Hippocampal formation (tissue), 2 donors: ENCODE measurements around the gene SCAPER.
"Not testable (repeated sequence)": the region's sequence is repeated elsewhere in the genome, so short reads cannot be mapped to it uniquely, and the experiment has no call there.

ENCODE experiments used
- DNase-seq, 2 donors: peaks; one replicate each; lab custom pipeline; 2025; lab: John Stamatoyannopoulos, UW

Gene SCAPER

DNA sequence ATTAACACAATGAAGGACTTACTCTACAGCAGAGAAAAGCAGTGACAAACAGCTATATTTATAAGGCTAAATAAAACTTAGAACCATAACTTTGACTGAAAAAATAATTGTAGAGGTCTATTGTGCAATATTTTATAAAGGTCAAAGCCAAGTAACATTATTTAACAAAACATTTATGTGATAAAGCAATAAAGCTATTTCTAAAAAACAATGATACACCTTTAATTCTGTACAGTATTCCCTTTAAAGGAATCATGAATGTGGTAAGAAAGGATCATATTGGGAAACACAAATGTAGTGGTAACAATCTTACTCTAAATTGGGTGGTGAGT lies 332.2 kb downstream of the SCAPER start:
- DNase-seq = no peak

DNA sequence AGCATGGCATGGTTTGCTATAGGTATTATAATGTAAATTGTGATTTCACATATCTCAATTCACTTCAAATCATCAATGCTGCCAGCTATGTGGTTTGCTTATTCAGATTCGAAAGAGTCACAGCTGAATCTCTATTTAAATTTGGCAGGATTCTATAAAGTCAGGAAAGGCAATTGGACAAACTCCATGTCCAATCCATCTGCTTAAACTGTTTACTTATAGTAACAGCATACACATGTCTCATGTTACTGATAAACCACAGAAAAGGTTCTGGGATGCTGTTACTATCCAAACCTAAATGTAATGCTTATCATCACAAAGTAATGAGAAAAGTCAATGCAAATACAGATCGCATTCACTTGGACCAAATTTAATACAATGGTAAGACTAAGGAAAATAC lies 338.9 kb downstream of the SCAPER start:
- DNase-seq = no peak

DNA sequence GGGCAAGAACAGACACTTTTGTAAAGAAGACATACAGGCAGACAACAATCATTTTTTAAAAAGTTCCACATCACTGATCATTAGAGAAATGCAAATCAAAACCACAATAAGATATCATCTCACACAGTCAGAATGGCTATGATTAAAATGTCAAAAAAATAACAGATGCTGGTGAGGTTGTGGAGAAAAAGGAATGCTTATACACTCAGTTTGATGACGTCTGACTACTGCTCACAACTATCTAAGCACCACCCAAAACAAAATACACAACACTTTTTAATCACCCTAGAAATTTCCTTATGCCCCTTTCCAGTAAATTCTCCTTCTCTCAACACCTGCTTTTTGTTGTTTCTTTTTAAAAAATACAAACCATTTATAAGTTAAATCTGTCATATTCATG lies 339.8 kb downstream of the SCAPER start:
- no peak for DNase-seq

DNA sequence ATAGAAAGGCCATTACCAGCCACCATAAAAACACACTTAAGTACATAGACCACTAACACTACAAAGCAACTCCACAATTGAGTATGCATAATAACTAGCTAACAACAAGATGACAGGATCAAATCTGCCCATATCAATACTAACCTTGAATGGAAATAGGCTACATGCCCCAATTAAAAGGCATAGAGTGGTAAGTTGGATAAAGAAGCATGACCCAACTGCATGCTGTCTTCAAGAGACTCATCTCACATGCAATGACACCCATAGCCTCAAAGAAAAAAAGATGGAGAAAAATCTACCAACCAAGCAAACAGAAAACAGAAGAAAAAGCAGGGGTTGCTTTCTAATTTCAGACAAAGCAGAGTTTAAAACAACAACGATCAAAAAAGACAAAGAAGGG lies 349.9 kb downstream of the SCAPER start:
- no peak for DNase-seq

DNA sequence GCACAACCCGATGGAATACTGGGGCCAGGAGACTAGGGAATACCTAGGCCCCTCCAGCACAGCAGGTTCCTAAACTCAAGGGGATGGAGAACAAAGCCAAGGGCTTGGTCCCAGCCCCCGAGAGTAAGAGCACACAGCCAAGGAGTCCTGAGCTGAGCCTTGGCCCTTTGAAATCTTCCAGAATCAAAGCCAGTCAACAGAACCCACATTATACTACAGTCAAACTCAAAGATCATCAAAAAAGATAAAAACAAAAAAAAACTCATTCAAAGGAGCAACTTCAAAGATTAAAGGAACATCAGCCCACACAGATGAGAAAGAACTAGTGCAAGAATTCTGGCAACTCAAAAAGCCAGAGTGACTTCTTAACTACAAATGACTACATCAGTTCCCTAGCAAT lies 351.6 kb downstream of the SCAPER start:
- DNase-seq = no peak

DNA sequence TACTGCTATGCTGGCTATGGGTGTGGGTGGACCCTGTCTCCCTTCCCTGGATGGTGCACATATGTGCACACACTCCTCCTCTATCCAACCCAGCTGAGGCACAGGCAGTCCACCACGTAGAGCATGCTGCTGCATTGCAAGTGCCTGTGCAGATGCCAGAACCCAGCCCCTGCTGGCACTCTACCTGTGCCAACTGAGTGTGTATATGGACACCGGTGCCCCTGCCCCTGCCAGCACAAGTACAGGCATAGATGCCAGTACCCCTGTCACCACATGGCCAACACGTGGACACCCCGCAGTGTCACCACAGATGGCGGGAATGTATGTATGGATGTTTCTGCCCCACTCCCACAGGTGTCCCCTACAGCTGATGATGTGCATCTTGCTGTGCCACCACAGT lies 352.0 kb downstream of the SCAPER start:
- no peak for DNase-seq

DNA sequence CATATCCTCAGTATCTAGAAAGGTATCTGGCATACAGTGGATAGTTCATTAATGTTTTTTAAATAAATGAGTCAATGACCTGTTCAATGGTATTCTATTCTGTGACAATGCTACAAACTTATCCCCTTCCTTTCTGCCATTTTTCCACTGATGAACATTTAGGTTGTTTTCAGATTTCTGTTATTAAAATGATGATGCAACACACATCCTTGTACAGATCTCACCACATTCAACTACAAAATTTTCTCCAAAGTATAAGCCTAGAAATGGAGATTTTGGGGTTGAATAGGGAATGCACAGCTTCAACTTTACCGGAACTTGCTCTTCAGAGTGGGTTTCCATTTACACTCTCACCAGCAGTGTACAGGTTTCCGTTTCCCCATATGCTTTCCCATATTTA lies 358.3 kb downstream of the SCAPER start:
- no peak for DNase-seq

DNA sequence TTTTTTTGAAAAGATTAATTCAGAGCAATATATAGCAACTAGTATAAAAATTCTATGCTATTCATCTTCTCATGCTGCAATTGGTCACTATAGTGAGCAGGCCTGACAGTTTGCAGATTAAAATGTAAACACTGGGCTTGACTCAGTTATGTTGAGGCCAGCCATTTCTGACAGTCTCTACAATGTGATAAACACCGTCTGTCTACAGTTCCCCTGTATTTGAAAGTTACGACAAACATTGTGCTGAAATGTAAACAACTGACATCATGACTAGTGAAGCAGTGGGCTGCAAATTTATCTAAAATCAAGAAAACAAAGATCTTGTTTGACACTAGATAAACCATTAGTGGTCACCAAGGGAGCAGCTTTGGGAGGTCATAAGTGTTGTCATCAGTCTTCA lies 371.1 kb downstream of the SCAPER start:
- DNase-seq = no peak

DNA sequence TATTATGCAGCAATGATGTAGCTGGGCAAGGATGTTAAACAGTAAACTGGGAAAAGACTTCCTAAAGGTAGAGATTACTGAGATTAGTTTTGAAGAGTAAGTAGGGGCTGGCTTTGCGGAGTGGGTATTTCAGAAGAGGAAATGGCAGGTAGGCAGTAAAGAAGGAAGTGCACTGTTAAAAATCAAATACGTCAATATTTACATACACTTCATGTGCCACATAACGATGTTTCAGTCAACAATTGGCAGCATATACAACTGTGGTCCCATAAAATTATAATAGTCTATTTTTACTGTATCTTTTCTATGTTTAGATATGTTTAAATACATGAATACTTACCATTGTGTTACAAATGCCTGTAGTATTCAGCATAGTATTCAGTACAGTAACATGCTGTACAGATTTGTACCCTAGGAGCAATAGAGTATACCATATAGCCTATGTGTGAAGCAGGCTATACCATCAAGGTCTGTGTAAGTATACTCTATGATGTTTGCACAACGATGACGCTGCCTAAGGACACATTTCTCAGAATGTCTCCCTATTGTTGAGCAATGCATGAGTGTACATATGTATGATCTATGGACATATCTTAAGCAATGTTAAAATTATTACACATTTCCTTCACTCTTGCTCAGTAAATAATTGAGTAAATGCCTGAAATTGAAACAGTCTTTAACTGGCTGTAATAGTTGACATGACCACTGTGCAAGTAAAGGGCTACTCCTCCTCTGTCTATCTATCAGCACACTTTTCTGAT lies 371.9 kb downstream of the SCAPER start:
- no peak for DNase-seq

DNA sequence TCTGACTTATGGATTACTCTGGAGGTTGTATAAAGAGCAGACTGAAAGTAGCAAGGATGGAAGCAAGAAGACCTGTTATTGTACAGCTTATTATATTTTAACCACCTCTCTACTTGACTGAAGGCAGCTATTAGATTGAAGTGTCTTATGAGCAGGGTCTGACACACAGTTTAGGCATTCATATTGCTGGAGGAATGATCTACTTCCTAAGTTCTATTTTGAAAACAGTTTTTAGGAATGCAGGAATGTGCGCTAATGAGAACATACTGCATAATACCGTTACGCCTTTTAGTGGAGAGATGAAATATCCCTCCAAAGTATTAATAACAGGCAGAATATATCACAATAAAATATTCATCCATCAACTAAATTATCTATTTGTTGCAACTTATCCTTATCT lies 375.2 kb downstream of the SCAPER start:
- DNase-seq = no peak

DNA sequence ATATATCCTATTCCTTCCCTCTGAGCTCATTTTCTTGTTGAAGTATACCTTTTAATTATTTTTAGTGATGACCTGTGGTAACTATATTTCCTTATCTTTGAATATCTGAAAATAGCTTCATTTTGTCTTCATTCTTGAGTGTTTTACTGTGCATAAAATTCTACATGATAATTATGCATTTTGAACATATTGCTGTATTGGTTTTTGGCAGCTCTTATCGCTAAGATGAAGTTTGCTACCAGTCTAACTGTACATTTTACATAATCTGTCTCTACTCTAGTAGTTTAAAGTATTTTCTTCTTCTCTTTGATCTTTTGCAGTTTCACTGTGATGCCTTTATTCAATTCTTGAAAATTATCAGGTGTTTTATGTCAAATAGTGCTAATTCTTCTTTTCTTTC lies 379.0 kb downstream of the SCAPER start:
- DNase-seq = no peak

DNA sequence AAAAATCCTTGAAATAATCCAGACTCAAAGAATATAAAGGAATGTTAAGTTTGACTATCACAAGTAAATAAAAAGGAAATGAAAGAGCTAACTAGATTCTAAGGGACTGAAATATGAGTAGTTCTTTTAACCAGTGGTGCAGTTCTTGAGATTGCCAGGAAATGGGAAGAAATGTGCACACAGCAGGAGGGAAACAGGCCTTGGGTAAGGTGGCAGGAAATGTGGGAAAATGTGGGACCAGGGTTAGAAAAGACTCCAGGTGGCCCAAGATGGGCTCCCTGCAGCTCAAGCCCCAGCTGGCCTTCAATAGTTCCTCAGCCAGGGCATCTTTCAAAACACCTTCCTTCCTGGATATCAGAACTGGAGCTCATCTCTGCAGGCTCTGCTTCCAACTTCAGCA lies 387.2 kb downstream of the SCAPER start:
- no peak for DNase-seq

DNA sequence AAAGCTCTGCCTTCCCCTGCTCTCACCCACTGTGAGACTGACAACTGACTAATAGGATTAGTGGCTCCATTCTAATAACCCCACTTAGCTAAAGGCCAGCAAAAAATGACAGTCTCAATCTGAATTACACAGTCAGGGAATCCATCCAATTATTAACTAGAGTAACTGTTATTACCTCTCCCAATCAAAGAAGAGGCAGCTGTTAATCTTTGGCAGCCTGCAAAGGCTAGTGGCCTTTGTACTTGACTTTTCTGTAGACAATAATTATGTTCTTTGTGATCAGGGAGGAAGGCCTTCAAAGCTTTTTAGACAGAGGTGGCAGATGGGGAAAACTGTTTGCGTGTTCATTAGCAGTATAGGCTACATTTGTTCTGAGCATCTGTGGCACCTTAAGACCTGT lies 390.9 kb downstream of the SCAPER start:
- DNase-seq = no peak

DNA sequence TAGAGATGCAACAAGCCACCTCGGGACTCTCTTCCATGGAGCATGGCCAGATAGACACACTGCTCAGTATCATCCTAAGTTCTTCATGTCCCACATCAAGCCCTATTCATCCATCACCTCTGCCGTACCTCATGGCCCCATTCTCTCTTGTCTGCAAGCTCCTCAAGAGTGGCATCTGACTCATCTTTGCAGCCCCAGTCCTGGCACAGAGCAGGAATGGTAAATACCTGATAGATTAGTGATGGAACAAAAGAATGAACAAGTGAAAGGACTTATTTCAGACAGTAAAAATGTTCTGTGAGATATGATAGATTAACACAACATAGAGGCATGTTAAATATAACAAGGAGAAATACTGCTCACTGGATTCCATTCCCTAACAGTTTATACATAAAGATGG lies 392.2 kb downstream of the SCAPER start:
- no peak for DNase-seq

DNA sequence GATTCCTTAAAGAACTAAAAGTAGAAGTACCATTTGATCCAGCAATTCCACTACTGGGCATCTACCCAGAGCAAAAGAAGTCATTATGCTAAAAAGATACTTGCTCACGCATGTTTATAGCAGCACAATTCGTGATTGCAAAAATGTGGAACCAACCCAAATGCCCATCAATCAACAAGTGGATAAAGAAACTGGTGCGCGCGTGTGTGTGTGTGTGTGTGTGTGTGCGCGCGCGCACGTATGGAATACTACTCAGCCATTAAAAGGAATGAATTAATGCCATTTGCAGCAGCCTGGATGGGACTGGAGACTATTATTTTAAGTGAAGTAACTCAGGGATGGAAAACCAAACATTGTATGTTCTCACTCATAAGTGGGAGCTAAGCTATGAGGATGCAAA lies 394.5 kb downstream of the SCAPER start:
- not testable (repeated sequence) for DNase-seq

DNA sequence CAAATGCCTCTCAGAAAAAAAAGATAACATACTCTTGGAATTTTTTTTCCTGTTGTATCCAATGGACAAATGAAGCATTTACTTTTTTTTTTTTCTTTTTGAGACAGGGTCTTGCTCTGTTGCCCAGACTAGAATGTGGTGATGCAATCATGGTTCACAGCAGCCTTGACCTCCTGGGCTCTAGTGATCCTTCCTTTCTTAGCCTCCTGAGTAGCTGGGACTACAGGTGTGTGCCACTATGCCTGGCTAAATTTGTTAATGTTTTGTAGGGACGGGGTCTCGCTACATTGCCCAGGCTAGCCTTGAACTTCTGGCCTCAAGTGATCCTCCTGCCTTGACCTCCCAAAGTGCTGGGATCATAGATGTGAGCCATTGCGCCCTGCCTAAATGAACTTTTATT lies 401.3 kb downstream of the SCAPER start:
- DNase-seq = no peak

DNA sequence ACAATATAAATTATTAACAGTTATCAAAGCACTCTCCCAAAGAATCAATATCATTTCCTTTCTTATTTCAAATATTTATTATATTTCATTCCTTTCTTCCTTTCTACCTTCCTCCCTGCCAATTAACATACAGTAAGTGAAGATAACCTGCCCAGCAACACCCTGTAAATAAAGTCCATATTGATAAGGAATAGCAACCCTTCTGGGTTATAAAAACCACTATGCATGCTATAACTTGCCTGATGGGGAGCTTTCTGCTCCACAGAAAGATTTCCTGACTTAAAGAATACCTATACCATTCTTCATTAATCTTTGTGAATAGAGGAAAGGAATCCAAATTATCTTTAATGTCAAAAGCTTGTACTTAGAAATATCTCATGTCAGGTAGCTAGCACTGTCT lies 402.0 kb downstream of the SCAPER start:
- DNase-seq = no peak

DNA sequence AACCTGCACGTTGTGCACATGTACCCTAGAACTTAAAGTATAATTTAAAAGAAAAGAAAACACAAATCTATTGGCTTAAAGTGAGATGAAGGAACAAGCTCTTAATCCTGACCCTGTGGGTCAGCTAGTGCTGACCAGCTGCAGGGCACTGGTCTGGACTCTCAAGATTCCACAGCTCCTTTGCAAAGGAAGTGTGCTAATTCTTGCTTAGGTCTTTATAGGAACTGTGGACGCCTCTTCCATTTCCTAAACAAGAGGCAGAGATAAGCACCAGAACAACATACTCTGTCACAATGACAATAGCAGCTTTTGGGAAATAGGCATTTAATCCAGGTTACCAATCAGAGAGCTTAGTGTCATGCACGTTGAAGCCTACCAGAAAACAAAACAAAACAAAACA lies 402.5 kb downstream of the SCAPER start:
- no peak for DNase-seq

DNA sequence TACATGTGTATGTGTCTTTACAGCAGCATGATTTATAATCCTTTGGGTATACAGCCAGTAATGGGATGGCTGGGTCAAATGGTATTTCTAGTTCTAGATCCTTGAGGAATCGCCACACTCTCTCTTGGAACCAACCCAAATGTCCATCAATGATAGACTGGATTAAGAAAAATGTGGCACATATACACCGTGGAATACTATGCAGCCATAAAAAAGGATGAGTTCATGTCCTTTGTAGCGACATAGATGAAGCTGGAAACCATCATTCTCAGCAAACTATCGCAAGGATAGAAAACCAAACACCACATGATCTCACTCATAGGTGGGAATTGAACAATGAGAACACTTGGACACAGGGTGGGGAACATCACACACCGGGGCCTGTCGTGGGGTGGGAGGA lies 403.0 kb downstream of the SCAPER start:
- DNase-seq = not testable (repeated sequence)

DNA sequence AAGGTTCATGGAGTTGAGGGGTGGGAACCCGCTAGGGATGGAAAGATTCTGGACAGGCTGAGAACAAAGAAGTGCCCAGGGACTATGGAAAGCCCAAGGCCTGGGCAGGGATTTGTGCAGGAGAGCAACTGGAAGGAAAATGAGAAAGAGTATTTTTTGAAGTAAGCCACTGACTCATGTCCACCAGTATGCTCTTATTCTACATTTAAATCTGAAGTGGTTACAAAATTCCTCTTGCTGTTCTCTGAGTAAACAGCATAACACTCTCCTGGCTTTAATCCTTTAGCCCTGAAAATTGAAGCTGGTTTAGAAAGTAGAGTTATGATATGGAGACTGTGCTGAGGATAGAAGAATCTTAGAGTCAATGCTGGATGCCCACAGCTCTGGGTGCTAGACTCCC lies 403.4 kb downstream of the SCAPER start:
- no peak for DNase-seq

DNA sequence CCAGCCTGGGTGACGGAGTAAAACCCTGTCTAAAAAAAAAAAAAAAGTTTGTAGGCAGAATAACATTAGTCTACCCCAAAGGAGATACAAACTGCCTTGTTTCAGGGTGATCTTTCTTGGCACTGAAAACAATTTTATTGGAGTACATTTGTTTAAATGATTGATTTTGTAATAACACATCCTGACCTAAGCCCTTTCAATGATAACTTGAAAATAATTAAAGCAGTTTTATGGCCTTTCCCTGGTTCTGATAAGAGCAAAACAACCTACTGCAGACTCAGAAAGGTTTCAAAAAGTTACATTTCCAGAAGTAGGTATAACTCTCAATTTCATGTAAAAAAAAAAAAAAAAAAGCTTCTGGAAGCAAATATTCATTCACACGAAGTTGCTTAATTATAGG lies 404.1 kb downstream of the SCAPER start:
- DNase-seq = no peak

DNA sequence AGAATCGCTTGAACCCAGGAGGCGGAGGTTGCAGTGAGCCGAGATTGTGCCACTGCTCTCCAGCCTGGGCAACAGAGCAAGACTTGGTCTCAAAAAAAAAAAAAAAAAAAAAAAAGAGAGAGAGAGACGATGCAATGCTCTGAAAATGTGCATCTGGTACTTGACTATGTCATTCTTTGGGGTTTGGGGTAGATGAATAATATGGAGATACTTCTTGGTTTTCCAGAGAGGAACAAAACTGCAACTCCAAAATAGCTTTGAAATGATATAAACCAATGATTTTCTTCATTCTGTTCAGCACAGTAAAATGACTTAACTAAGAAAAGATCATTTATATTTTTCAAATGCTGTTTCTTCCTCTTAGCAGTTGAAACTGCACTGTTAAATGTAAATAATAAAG lies 409.7 kb downstream of the SCAPER start:
- no peak for DNase-seq

DNA sequence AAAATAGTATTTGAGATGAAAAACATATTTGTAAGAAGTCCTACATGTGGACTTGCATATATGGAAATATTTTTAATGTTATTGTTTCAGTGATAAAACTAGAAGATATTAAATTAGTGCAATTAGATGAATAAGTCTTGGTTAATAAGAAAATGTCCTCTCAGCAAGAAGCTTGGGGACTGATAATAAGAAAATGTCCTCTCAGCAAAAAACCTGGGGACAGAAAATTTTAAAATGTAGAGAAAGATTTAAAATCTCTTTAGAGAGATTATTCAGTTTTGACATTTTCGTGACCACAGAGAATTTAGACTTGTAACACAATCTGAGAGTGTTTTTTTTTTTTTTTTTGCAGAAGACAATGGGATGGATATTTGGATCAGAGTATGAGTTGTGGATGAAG lies 412.6 kb downstream of the SCAPER start:
- DNase-seq = no peak

DNA sequence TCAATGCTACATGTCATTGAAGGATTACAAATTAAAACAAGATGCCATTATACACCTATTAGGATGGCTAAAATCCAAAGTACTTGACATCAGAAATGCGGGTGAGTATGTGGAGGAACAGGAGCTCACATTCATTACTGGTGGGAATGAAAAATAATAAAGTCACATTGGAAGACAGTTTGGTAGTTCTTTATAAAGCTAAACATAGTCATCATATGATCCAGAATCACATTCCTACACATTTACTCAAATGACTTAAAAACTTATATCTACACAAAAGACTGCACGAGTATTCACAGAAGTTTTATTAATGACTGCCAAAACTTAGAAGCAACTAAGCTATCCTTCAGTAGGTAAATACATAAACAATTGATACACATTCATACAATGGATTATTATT lies 421.4 kb downstream of the SCAPER start:
- DNase-seq = no peak

DNA sequence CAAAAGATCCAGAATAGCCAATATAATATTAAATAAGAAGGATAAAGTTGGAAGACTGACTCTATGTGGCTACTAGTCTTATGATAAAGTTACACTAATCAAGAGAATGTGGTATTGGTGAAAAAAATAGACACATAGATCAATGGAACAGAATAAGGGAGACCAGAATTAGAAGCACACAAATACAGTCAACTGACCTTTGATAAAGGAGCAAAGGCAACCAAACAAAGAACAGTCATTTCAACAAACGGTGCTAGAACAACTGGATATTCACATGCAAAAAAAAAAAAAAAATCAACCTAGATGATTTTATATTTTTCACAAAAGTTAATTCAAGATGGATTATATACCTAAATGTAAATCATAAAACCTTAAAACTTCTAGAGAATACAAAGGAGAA lies 422.1 kb downstream of the SCAPER start:
- no peak for DNase-seq
